Esophagus squamous epithelium (tissue), 4 donors: ENCODE data around the gene FOXC1.

Experiments
- CTCF ChIP-seq, 6 experiments: fragments of 450-650 bp in 4 of 6; fragments of 200-600 bp in 2 of 6; sonication (generic) in 2 of 6; IDR thresholded peaks; one replicate each; pipeline ENCODE4 v1.5.1; 2016 to 2019; ENCODE audit warnings: antibody characterized with exemption in 6 of 6, mild to moderate bottlenecking in 4 of 6, moderate library complexity in 4 of 6
- POLR2A ChIP-seq, 4 donors: fragments of 450-650 bp; IDR thresholded peaks; one replicate each; pipeline ENCODE4 v1.6.1; 2017; ENCODE audit warnings: antibody characterized with exemption in 4 of 4, mild to moderate bottlenecking in 4 of 4, moderate library complexity in 3 of 4

GRCh38 chr6:1615151-1615852 is 5.6 kb downstream of the FOXC1 start:
- no peak for TF ChIP-seq CTCF (IDR thresholded peaks at IDR 0.05)
- TF ChIP-seq POLR2A (IDR thresholded peaks at IDR 0.05), result no peak
